Loucy (cell line): ENCODE data around the gene ROR1.

Experiments
- H2AFZ ChIP-seq: fragments of 200-600 bp; sonication (generic); 2 replicates; pipeline ENCODE4 v1.6.0; 2016; ENCODE audit warnings: antibody characterized with exemption, mild to moderate bottlenecking, low read length, moderate library complexity
- H3F3A ChIP-seq: fragments of 200-600 bp; 2 replicates; pipeline ENCODE4 v1.6.0; 2016; ENCODE audit warnings: antibody characterized with exemption, low read depth, mild to moderate bottlenecking
- H3K27me3 ChIP-seq: fragments of 200-600 bp; sonication (generic); 2 replicates; pipeline ENCODE4 v1.6.1; 2014; ENCODE audit warnings: low read length, mild to moderate bottlenecking; ENCODE audit not compliant: insufficient read depth, poor library complexity, severe bottlenecking
- H3K36me3 ChIP-seq: fragments of 200-600 bp; sonication (generic); 2 replicates; pipeline ENCODE4 v1.6.1; 2016; ENCODE audit warnings: low read length; ENCODE audit not compliant: insufficient read depth
- H3K4me1 ChIP-seq: fragments of 200-600 bp; sonication (generic); 2 replicates; pipeline ENCODE4 v1.5.1; 2014; ENCODE audit warnings: low read length, mild to moderate bottlenecking; ENCODE audit not compliant: insufficient read depth, poor library complexity, severe bottlenecking
- H3K4me2 ChIP-seq: fragments of 200-600 bp; sonication (generic); 2 replicates; pipeline ENCODE4 v1.6.0; 2014; ENCODE audit warnings: antibody characterized with exemption, low read length, low read depth, mild to moderate bottlenecking; ENCODE audit not compliant: poor library complexity, severe bottlenecking
- H3K4me3 ChIP-seq: fragments of 200-600 bp; sonication (generic); 2 replicates; pipeline ENCODE4 v1.5.1; 2014; ENCODE audit warnings: low read length, mild to moderate bottlenecking, mixed read lengths; ENCODE audit not compliant: poor library complexity, severe bottlenecking
- H3K79me2 ChIP-seq: fragments of 200-600 bp; sonication (generic); 2 replicates; pipeline ENCODE4 v1.6.1; 2014; ENCODE audit warnings: low read length; ENCODE audit not compliant: insufficient read depth
- H3K9ac ChIP-seq: fragments of 200-600 bp; sonication (generic); 2 replicates; pipeline ENCODE4 v1.6.0; 2014; ENCODE audit warnings: mild to moderate bottlenecking, low read depth, low read length, moderate library complexity; ENCODE audit not compliant: poor library complexity, severe bottlenecking
- H3K9me2 ChIP-seq: fragments of 200-600 bp; sonication (generic); replicated peaks from 2 replicates; pipeline ENCODE4 v1.6.1; 2016; ENCODE audit warnings: low read depth, low read length, mixed read lengths
- H3K9me3 ChIP-seq: fragments of 200-600 bp; sonication (generic); 2 replicates; pipeline ENCODE4 v1.6.1; 2014; ENCODE audit warnings: mild to moderate bottlenecking, antibody characterized with exemption, low read length, low read depth; ENCODE audit not compliant: insufficient read depth
- H4K20me1 ChIP-seq: fragments of 200-600 bp; sonication (generic); 2 replicates; pipeline ENCODE4 v1.6.0; 2014; ENCODE audit warnings: antibody characterized with exemption, low read length, mild to moderate bottlenecking; ENCODE audit not compliant: insufficient read depth, poor library complexity, severe bottlenecking
- EZH2phosphoT487 ChIP-seq: fragments of 200-600 bp; IDR thresholded peaks from 2 replicates; pipeline ENCODE4 v1.6.1; 2018; ENCODE audit warnings: antibody characterized with exemption, mild to moderate bottlenecking, moderate library complexity, borderline replicate concordance
- TF ChIP-seq, protein P1 (sequence below): fragments of 200-600 bp; sonication (generic); conservative IDR thresholded peaks from 2 replicates; pipeline ENCODE4 v1.5.1; 2014; ENCODE audit warnings: mild to moderate bottlenecking, antibody characterized with exemption, low read length

The ROR1 gene

DNA sequence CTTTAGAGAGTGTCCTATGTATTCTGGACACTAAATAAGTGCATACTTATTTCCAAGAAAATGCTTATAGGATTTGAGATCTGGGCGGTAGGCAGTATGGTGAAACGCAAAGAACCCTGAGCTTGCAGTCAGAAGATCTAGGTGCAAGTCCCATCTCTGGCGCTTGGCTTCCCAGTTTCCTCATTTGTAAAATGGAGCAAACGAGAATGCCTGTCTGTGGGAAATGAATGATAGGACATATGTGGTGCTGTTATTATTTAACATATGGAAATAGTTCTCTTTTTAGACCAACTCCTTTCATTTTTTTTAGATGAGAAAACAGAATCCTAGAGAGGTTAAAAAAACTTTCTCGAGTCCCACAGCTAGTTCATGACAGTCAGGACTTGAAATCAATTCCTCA, 25.2 kb upstream of the ROR1 start:
- no peaks in the 10 kb centered on the region for H3K9me2 ChIP-seq
- no peaks in the 10 kb centered on the region for H3K36me3 ChIP-seq
- no peak overlapping the region for H3K4me2 ChIP-seq
- H3K9ac ChIP-seq = no peak overlapping the region
- H3K4me3 ChIP-seq = no peak overlapping the region
- no peaks in the 10 kb centered on the region for H3F3A ChIP-seq
- H3K27me3 ChIP-seq = no peaks in the 10 kb centered on the region
- TF ChIP-seq EZH2phosphoT487 = no peak
- TF ChIP-seq, protein P1, sequence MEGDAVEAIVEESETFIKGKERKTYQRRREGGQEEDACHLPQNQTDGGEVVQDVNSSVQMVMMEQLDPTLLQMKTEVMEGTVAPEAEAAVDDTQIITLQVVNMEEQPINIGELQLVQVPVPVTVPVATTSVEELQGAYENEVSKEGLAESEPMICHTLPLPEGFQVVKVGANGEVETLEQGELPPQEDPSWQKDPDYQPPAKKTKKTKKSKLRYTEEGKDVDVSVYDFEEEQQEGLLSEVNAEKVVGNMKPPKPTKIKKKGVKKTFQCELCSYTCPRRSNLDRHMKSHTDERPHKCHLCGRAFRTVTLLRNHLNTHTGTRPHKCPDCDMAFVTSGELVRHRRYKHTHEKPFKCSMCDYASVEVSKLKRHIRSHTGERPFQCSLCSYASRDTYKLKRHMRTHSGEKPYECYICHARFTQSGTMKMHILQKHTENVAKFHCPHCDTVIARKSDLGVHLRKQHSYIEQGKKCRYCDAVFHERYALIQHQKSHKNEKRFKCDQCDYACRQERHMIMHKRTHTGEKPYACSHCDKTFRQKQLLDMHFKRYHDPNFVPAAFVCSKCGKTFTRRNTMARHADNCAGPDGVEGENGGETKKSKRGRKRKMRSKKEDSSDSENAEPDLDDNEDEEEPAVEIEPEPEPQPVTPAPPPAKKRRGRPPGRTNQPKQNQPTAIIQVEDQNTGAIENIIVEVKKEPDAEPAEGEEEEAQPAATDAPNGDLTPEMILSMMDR = no peak
- H3K9me3 ChIP-seq = no peaks in the 10 kb centered on the region
- H3K4me1 ChIP-seq = peaks cover 26% of the 10 kb centered on the region
- no peak overlapping the region for H2AFZ ChIP-seq
- no peaks in the 10 kb centered on the region for H4K20me1 ChIP-seq
- no peaks in the 10 kb centered on the region for H3K79me2 ChIP-seq

DNA sequence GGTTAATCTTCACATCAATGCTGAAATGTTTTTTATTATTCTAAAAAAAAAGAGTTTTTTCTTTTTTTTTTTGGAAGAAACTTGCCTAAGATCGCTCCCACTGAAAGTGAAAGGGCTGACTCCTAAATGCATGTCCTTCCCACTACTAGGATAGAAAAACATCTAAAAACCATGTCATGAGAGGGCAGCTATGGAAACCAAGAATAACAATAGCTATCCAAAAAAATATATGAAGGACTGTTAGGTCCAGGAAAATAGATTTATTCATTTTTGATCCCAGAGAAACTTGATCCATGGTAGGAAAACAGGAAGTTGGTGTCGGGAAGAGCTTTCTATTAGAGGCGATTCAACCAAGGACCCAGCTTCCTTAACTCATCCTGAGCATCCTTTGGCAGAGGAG, 23.1 kb upstream of the ROR1 start:
- Histone ChIP-seq H3F3A (no peaks in the 10 kb centered on the region), H3K4me1 (peaks cover 10% of the 10 kb centered on the region), H3K4me2 (no peak overlapping the region), H3K9me3 (no peaks in the 10 kb centered on the region), H4K20me1 (no peaks in the 10 kb centered on the region), H3K79me2 (no peaks in the 10 kb centered on the region), H3K4me3 (no peak overlapping the region), H3K36me3 (no peaks in the 10 kb centered on the region), H3K27me3 (no peaks in the 10 kb centered on the region), H2AFZ (no peak overlapping the region), H3K9ac (no peak overlapping the region), H3K9me2 (no peaks in the 10 kb centered on the region)
- TF ChIP-seq, protein P1 = no peak
- no peak for TF ChIP-seq EZH2phosphoT487

DNA sequence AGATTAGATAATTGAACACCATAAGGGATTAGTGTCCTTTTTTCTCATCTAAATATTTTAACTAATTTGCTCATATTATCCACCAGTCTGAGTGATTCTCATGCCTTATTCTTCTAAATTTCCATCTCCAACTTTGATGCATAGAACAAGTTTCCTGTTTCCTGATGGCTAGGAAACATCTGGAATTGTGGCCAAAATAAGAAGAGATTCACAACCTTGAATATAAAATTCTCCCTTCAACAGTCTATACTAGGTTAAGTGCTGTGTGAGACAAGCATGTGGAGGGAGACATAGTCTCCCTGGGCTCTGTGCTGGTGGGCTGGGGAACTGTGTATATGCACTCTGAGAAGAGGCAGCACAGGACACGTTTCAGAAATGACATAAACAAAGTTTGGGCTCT, 21.6 kb upstream of the ROR1 start:
- H3K9me2 ChIP-seq = no peaks in the 10 kb centered on the region
- no peak overlapping the region for H3K4me2 ChIP-seq
- no peak overlapping the region for H2AFZ ChIP-seq
- no peaks in the 10 kb centered on the region for H3K79me2 ChIP-seq
- H3K4me3 ChIP-seq = no peak overlapping the region
- no peaks in the 10 kb centered on the region for H3K36me3 ChIP-seq
- H3K27me3 ChIP-seq = no peaks in the 10 kb centered on the region
- H3K4me1 ChIP-seq = no peaks in the 10 kb centered on the region
- H3K9ac ChIP-seq = no peak overlapping the region
- TF ChIP-seq, protein P1 = no peak
- no peak for TF ChIP-seq EZH2phosphoT487
- no peaks in the 10 kb centered on the region for H4K20me1 ChIP-seq
- no peaks in the 10 kb centered on the region for H3F3A ChIP-seq
- no peaks in the 10 kb centered on the region for H3K9me3 ChIP-seq
